Liver (tissue), 9 donors: ENCODE results near the gene TPSB2. TPM values are rescaled to one million over a fixed set of nuclear protein-coding genes. Genes with fewer than 3 reads are reported as not detected.

Experiments used
- DNase-seq: peaks from one replicate; pipeline ENCODE4 v3.0.0-alpha.2; 2017; ENCODE audit warnings: low spot score
- H3K27ac ChIP-seq, 2 donors: one replicate each; pipeline ENCODE4 v1.7.0; 2013; ENCODE audit warnings: inconsistent platforms in 2 of 2, low read length in 2 of 2, control low read depth in 1 of 2, low read depth in 1 of 2, mild to moderate bottlenecking in 1 of 2
- H3K27me3 ChIP-seq, 4 donors: one replicate each; pipeline versions ENCODE4 v1.6.1 to v1.7.0; 2013; ENCODE audit warnings: low read length in 3 of 4, inconsistent platforms in 1 of 4, mild to moderate bottlenecking in 1 of 4, moderate library complexity in 1 of 4; ENCODE audit not compliant: control insufficient read depth in 4 of 4, insufficient read depth in 4 of 4
- H3K36me3 ChIP-seq, 4 donors: one replicate each; pipeline versions ENCODE4 v1.6.1 to v1.7.0; 2013; ENCODE audit warnings: low read length in 3 of 4, mild to moderate bottlenecking in 3 of 4, low read depth in 1 of 4, moderate library complexity in 1 of 4; ENCODE audit not compliant: control insufficient read depth in 4 of 4, insufficient read depth in 3 of 4
- H3K4me1 ChIP-seq, 4 donors: one replicate each; pipeline versions ENCODE4 v1.6.1 to v1.7.0; 2013; ENCODE audit warnings: low read length in 3 of 4, mild to moderate bottlenecking in 3 of 4, moderate library complexity in 1 of 4; ENCODE audit not compliant: control insufficient read depth in 4 of 4, insufficient read depth in 4 of 4
- H3K4me3 ChIP-seq, 3 donors: one replicate each; pipeline versions ENCODE4 v1.6.1 to v1.7.0; 2013; ENCODE audit warnings: low read length in 3 of 3, control low read depth in 1 of 3, low read depth in 1 of 3, mild to moderate bottlenecking in 1 of 3
- H3K9ac ChIP-seq, 2 donors: one replicate each; pipeline ENCODE4 v1.7.0; 2013; ENCODE audit warnings: low read length in 2 of 2, mild to moderate bottlenecking in 2 of 2, moderate library complexity in 2 of 2, control low read depth in 1 of 2, low read depth in 1 of 2
- H3K9me3 ChIP-seq, 4 donors: one replicate each; pipeline versions ENCODE4 v1.6.1 to v1.7.0; 2013; ENCODE audit warnings: low read length in 3 of 4; ENCODE audit not compliant: control insufficient read depth in 4 of 4
- ATF3 ChIP-seq: IDR thresholded peaks from 2 replicates; pipeline ENCODE4 v1.6.1; 2016; ENCODE audit warnings: antibody characterized with exemption
- CTCF ChIP-seq: fragments of 150-350 bp; IDR thresholded peaks from 2 replicates; pipeline ENCODE4 v1.5.1; 2017; ENCODE audit warnings: improper control_type of control experiment, low read depth, low read length; ENCODE audit not compliant: missing input control
- EGR1 ChIP-seq, 2 donors: IDR thresholded peaks; 2 replicates each; pipeline ENCODE4 v1.6.1; 2016 to 2018; ENCODE audit warnings: antibody characterized with exemption in 2 of 2, low read depth in 2 of 2
- FOXA1 ChIP-seq: IDR thresholded peaks from 2 replicates; pipeline ENCODE4 v1.6.1; 2016; ENCODE audit warnings: antibody characterized with exemption
- FOXA2 ChIP-seq: IDR thresholded peaks from 2 replicates; pipeline ENCODE4 v1.6.1; 2016; ENCODE audit warnings: antibody characterized with exemption
- HNF4A ChIP-seq, 2 donors: conservative IDR thresholded peaks; 2 replicates each; pipeline ENCODE4 v1.6.1; 2016; ENCODE audit warnings: antibody characterized with exemption in 2 of 2, mild to moderate bottlenecking in 2 of 2
- HNF4G ChIP-seq: IDR thresholded peaks from 2 replicates; pipeline ENCODE4 v1.6.1; 2016; ENCODE audit warnings: antibody characterized with exemption
- JUND ChIP-seq, 2 donors: IDR thresholded peaks; 2 replicates each; pipeline ENCODE4 v1.6.1; 2016; ENCODE audit warnings: antibody characterized with exemption in 2 of 2
- MAX ChIP-seq: IDR thresholded peaks from 2 replicates; pipeline ENCODE4 v1.6.1; 2016; ENCODE audit warnings: antibody characterized with exemption
- NR2F2 ChIP-seq: IDR thresholded peaks from 2 replicates; pipeline ENCODE4 v1.6.1; 2016; ENCODE audit warnings: antibody characterized with exemption
- RAD21 ChIP-seq, 2 donors: IDR thresholded peaks; 2 replicates each; pipeline ENCODE4 v1.6.1; 2016; ENCODE audit warnings: antibody characterized with exemption in 2 of 2, mild to moderate bottlenecking in 2 of 2
- REST ChIP-seq: IDR thresholded peaks from 2 replicates; pipeline ENCODE4 v1.6.1; 2016; ENCODE audit warnings: antibody characterized with exemption, mild to moderate bottlenecking
- RXRA ChIP-seq, 2 donors: IDR thresholded peaks; 2 replicates each; pipeline ENCODE4 v1.6.1; 2017 to 2018; ENCODE audit warnings: antibody characterized with exemption in 2 of 2, mild to moderate bottlenecking in 1 of 2
- SP1 ChIP-seq: IDR thresholded peaks from 2 replicates; pipeline ENCODE4 v1.6.1; 2018; ENCODE audit warnings: antibody characterized with exemption, mild to moderate bottlenecking
- TAF1 ChIP-seq: conservative IDR thresholded peaks from 2 replicates; pipeline ENCODE4 v1.6.1; 2016; ENCODE audit warnings: antibody characterized with exemption, mild to moderate bottlenecking
- YY1 ChIP-seq: IDR thresholded peaks from 2 replicates; pipeline ENCODE4 v1.6.1; 2016; ENCODE audit warnings: antibody characterized with exemption, mild to moderate bottlenecking
- ZBTB33 ChIP-seq: IDR thresholded peaks from 2 replicates; pipeline ENCODE4 v1.6.1; 2016; ENCODE audit warnings: antibody characterized with exemption
- WGBS: extraction: QIAGEN DNeasy Blood & Tissue Kit; methylation state at CpG from one replicate; pipeline ENCODE4 v1.1.7; 2013; 5-methylcytosine and 5-hydroxymethylcytosine counted together
- polyA plus RNA-seq, 2 donors: library from polyadenylated mRNA; stranded (reverse) in 1 of 2; unstranded in 1 of 2; fragments of 200-250 nt in 1 of 2; fragments of >200 nt in 1 of 2; fragmentation: Nextera tagmentation in 1 of 2; extraction: Ambion mirVana in 1 of 2; gene quantifications; one replicate each; pipeline versions ENCODE4 v1.2.1 to v1.2.3, GENCODE V29; 2013 to 2015
- total RNA-seq, 2 donors: library from RNA; depleted of rRNA; stranded (reverse); fragments of >200 nt; gene quantifications; one replicate each; pipeline ENCODE4 v1.2.3, GENCODE V29; 2014
- donor health status: healthy.
- donor health status: healthy.
- donor health status: healthy.
- donor health status: healthy.
- donor health status: healthy.

Gene TPSB2
- total and polyA plus RNA-seq, 4 donors = 0.09 to 12.7 (median 0.45) TPM

GRCh38 chr16:1218061-1218929, 11.7 kb downstream of the TPSB2 start:
- Histone ChIP-seq H3K4me3 (no peak overlapping the region), H3K9me3 (no peaks in the 10 kb centered on the region), H3K36me3 (peaks cover 0 to 59% (median 14%) of the 10 kb centered on the region in 4 donors), H3K4me1 (no peaks in the 10 kb centered on the region), H3K9ac (no peak overlapping the region), H3K27ac (no peak overlapping the region), H3K27me3 (no peaks in the 10 kb centered on the region)
- TF ChIP-seq ZBTB33 = no peak
- no peak for TF ChIP-seq FOXA1
- no peak for TF ChIP-seq YY1
- no peak for TF ChIP-seq TAF1
- TF ChIP-seq SP1 = no peak
- TF ChIP-seq RAD21 (IDR thresholded peaks at IDR 0.05) = no peak
- TF ChIP-seq ATF3 = no peak
- no peak for TF ChIP-seq JUND (IDR thresholded peaks at IDR 0.05)
- TF ChIP-seq EGR1 (IDR thresholded peaks at IDR 0.05; ENCODE audit: low read depth in 2 of 2) = no peak
- no peak for TF ChIP-seq FOXA2
- no peak for TF ChIP-seq NR2F2
- TF ChIP-seq HNF4G = no peak
- no peak for TF ChIP-seq REST
- TF ChIP-seq RXRA (IDR thresholded peaks at IDR 0.05) = no peak
- TF ChIP-seq HNF4A (conservative IDR thresholded peaks at IDR 0.05) = no peak
- DNase-seq = no peak
- WGBS = 92% methylated on average over 49 of the region's 49 CpGs

- peaks cover 0 to 65% (median 14%) of the 10 kb centered on the region in 4 donors for H3K36me3 ChIP-seq
- TF ChIP-seq HNF4A (conservative IDR thresholded peaks at IDR 0.05) (no peak), CTCF (no peak), YY1 (no peak), ATF3 (no peak), ZBTB33 (no peak), MAX (no peak), RXRA (IDR thresholded peaks at IDR 0.05) (no peak), HNF4G (no peak), REST (no peak)
- no peaks in the 10 kb centered on the region for H3K9me3 ChIP-seq
- no peak for DNase-seq
- H3K27ac ChIP-seq = no peak overlapping the region
- H3K4me3 ChIP-seq = no peak overlapping the region
- H3K9ac ChIP-seq = no peak overlapping the region
- H3K4me1 ChIP-seq = no peaks in the 10 kb centered on the region
- 93% methylated on average over 24 of the region's 24 CpGs for WGBS
- no peaks in the 10 kb centered on the region for H3K27me3 ChIP-seq
These were observed 12.5 kb downstream of the TPSB2 start for GRCh38 chr16:1217526-1217925.
